Superior temporal gyrus (tissue), 1 donor: Measurements from ENCODE around the gene KIF3A.
A peak's percentile ranks its signal among the peaks of the same experiment; 100 is the strongest.

Source experiments
- DNase-seq: peaks from one replicate; pipeline ENCODE4 v3.0.0-alpha.2; 2016; ENCODE audit errors: extremely low spot score

Gene KIF3A

GRCh38 chr5:132736853-132737833 lies at the start of gene KIF3A:
KIF3A (minus strand) TSS chr5:132737546; CDS start chr5:132737419, 127 bp downstream.
- peak; percentile 99 for DNase-seq

DNA sequence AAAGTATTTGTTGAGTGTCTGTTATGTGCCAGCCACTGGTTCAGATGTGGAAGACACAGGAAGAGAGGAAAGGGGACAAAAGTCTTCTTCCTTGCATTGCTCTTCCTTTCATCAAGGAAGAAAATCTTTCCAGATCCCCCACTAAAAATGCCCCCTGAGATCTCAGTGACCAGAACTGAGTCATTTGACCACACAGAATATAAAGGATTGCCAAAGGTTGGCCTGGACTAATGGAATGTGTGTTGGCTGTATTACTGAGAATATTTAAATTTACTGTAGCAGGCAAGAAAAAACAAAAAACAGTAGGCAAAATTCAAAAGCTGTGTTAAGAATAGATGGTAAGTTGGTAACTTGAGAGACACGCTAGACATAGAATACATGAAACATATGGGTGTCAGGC lies 49.7 kb upstream of the KIF3A start:
- DNase-seq: no peak

DNA sequence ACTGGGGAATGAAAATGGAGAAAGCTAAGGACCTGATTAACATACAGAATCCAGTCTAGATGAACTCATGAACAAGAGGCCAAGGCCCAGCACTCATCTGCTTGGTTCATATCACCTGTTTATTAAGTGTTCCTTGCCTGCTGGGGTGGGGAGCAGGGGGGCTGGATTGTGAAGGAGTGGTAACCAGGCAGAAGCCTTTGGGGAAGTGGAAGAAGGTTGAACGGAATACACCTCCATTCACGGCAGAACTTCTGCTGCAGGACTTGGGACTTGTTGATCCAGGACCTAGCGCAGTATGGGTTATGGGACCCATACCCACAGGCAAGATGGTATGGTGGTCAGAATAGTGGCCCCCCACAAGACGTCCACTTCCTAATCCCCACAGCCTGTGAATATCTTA lies 48.5 kb upstream of the KIF3A start:
- DNase-seq: no peak

DNA sequence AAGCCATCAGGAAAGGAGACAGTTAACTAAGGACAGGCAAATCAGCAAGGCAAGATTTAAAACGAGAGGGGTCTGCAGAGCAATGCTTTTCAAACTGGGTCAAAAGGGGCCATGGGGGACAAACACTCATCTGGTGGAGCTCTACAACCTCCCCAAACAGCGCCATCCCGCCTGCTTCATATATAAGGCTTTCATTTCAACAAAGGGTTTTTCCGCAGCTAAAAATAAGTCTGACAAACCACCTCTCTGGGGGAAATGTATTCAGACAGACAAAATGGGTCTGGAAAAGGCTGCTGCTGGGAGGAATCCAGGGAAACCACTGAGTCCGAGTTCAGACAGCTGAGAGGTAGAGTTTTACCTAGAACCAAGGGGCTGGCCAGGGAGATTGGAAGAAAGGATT lies 48.0 kb upstream of the KIF3A start:
- DNase-seq: peak; percentile 42

- peak; percentile 33 for DNase-seq
Observed at GRCh38 chr5:132782101-132782500, 44.8 kb upstream of the KIF3A start.

- peak; percentile 28 for DNase-seq
Observed at GRCh38 chr5:132781029-132781428, 43.7 kb upstream of the KIF3A start.

GRCh38 chr5:132780577-132780976 lies 43.2 kb upstream of the KIF3A start:
- no peak for DNase-seq

GRCh38 chr5:132779961-132780360 lies 42.6 kb upstream of the KIF3A start:
- peak; percentile 95 for DNase-seq

DNA sequence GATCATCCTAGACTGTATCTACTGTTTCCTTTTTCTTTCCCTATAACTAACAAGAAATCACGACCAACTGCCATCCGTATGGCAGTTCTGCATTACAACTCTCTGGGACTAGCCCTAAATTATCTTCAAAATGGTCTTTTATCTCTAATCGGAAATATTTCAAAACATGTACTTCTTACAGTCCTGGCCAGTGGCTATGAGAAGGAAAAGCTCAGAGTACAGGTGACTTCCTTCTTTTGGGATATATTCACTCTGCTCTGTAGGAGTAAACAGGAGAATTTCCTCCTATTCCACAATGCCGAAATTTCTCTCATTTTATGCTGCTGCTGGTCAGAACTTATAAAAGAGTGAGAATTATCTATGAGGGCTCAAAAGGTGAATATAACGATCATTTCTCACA lies 41.5 kb upstream of the KIF3A start:
- peak; percentile 64 for DNase-seq

DNA sequence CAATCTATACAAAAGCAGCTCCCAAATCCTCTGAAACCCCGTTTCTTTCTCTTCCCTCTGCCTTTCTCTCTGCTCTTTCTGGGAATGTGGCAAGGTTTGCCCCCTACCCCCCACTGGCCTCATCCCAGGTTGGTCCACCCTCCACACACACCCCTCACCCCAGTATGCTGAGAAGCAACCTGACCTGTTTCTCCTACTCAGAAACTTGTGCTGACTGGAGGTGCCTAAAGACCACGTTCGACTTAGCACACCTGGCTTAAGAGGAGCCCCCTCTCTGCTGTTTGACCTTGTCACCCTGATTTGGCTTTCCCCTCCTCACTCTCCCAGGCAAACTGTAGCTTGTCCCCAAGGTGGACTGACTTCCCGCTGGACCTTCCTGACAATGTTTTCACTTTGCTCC lies 40.8 kb upstream of the KIF3A start:
- no peak for DNase-seq

DNA sequence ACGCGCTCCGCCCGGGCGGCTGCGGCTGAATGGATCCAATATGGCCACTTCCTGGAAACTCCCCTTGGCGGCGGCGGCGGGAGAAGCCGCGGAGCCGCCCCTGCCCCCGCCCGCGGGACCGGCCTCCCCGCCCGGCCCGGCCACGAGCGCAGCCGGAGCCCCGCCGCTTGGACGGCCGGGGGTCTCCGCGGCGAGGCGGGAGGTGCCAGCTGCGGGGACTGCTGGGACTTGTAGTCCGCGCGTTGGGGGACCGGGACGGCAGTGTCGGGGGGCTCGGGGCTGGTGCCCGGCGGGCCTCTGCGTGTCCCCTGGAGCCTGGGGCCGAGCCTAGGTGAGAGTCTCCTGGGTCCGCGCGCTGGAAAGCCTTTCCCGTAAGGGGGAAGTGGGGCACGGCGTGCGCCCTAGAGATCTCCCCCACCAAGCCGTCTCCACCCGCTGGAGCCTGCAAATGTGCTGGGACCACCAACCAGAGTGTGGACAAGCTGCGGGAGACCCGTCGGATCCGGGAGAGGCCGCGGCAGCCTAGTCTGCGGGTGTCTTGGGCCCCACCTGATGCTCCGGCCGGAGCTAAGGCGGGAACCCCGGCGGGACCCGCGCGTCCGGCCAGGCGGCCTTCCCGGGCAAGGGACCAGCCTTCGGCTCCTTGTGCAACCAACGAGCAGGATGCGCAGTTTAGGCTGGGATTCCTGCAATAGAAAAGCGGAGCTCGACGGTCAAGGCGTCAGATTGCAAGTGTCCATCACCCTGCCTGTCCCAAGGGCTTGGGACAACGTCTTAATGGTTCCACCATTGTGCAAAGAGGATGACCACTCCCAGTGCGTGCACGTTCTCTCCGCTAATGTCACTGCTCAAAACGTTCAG lies 40.1 kb upstream of the KIF3A start, which contains the start of gene SEPTIN8:
SEPTIN8 (minus strand) TSS at position 31 of the 861 bp plus-strand sequence. CDS start 102 bp downstream, outside the sequence.
- DNase-seq: peak; percentile 71

GRCh38 chr5:132776938-132777208 lies 39.5 kb upstream of the KIF3A start:
- no peak for DNase-seq

- DNase-seq: no peak
Observed at GRCh38 chr5:132776131-132776937, 39.0 kb upstream of the KIF3A start.

- DNase-seq: no peak
Observed at GRCh38 chr5:132775476-132775961, 38.2 kb upstream of the KIF3A start.

DNA sequence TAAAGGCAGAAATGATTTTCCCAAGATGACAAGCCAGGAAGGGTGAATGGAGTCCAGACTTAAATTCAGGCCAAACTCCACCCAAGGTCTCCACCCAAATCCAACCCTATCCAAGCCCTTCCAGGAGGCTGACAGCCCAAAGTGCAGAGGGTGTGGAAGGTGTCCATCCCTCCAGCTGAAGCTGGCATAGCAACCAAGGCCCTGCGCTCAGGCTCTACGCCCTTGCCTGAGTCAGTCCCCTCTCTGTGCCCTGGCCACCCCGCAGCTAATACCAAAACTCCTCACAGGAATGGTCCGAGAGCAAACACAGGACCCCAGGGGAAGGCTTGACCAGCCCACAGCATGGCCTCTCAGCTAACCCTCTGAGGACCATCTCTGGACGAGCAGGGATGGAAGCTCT lies 37.5 kb upstream of the KIF3A start:
- DNase-seq: no peak

DNA sequence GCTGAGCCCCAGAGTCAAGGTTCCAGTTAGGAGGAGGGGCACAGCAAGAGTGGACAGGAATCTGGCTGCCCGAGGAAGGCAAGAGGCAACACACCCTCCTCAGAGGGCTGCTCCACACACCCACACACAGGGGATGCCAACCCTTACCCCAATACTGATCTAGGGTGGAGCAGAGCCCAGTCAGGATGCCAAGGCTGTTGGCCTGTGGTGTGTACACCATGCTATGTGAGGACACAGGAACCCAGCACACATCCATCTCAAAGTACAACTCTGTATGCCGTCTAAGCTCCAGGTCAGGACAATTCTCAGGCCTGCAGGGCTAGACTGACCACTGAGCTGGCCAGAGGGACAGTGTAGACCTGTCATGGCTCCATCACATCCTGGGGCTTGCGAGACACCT lies 37.1 kb upstream of the KIF3A start:
- no peak for DNase-seq

- DNase-seq: peak; percentile 62
Observed at GRCh38 chr5:132773601-132774355, 36.4 kb upstream of the KIF3A start.

DNA sequence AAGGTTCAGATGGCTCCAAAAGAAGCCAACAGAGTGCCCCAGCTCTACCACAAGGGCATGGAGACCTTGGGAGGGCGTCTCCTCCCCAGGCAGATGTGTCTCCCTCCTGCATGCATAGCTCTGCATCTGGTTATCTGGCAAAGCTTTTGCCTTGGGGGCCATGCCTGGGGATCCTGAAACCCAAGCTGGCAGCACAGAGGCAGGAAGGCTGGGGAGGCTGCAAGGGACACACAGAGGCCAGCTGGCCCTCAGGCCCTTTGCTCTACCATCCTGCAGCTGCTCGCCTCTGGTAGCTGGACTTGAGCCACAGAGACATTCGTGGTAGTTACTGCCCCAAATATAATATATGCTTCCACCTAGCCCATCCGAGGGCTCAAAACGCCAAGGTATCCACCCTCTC lies 35.8 kb upstream of the KIF3A start:
- DNase-seq: no peak

- DNase-seq: no peak
Observed at GRCh38 chr5:132772291-132773070, 35.1 kb upstream of the KIF3A start.

- no peak for DNase-seq
Observed at GRCh38 chr5:132771503-132771998, 34.2 kb upstream of the KIF3A start.
